Astrocyte (in vitro differentiated cells and primary cell): ENCODE measurements around the gene CATSPERB.

Experiments
- EZH2 ChIP-seq: IDR thresholded peaks from 2 replicates; pipeline ENCODE4 v1.6.1; 2012; ENCODE audit warnings: mild to moderate bottlenecking, low read length, inconsistent platforms; ENCODE audit not compliant: insufficient read depth
- TF ChIP-seq, protein P1 (sequence below): IDR thresholded peaks from 2 replicates; pipeline ENCODE4 v1.5.1; 2011; ENCODE audit warnings: low read depth, mild to moderate bottlenecking, inconsistent platforms, low read length, moderate library complexity; ENCODE audit not compliant: insufficient read depth

DNA sequence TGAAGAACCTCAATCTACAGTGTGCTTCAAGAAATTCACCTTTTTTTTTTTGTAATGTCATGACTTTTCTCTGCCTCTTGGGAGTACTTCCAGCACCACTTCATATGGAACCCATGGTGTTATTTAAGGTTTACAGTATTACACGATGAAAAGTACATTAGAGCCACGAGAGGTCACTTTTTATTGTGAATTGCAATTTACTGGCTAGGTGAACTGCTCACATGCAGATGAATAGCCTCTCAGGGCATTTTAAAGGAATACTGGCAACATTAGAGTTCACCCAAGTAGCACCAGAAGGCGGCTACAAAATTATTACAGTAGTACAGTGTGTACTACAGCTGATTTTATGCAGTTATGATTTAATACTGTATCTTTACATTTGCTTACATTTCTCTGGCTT lies 122.7 kb downstream of the CATSPERB start:
- no peak for TF ChIP-seq EZH2
- TF ChIP-seq, protein P1, sequence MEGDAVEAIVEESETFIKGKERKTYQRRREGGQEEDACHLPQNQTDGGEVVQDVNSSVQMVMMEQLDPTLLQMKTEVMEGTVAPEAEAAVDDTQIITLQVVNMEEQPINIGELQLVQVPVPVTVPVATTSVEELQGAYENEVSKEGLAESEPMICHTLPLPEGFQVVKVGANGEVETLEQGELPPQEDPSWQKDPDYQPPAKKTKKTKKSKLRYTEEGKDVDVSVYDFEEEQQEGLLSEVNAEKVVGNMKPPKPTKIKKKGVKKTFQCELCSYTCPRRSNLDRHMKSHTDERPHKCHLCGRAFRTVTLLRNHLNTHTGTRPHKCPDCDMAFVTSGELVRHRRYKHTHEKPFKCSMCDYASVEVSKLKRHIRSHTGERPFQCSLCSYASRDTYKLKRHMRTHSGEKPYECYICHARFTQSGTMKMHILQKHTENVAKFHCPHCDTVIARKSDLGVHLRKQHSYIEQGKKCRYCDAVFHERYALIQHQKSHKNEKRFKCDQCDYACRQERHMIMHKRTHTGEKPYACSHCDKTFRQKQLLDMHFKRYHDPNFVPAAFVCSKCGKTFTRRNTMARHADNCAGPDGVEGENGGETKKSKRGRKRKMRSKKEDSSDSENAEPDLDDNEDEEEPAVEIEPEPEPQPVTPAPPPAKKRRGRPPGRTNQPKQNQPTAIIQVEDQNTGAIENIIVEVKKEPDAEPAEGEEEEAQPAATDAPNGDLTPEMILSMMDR, result no peak
